ENCODE data around the gene CTU1.

DNA sequence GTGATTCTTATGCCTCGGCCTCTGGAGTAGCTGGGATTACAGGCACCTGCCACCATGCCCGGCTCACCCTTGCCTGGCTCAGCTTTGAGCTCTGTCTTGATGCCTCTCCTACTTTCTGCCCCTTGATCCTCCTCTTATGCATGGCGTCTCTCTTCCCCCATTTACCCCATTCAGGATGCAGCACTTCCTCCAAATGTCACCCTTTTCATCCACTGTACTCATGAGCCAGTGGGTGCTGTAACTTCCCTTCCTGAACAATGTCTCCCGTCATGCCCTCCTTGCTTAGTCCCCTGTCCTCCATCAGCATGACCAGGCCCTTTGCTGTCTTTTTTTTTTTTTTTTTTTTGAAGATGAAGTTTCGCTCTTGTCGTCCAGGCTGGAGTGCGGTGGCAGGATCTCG lies 13.0 kb upstream of the CTU1 start:
- no peak for TF ChIP-seq POLR2AphosphoS5 (IDR thresholded peaks at IDR 0.05; ENCODE audit: low read depth, low read length)
- TF ChIP-seq, protein P1, sequence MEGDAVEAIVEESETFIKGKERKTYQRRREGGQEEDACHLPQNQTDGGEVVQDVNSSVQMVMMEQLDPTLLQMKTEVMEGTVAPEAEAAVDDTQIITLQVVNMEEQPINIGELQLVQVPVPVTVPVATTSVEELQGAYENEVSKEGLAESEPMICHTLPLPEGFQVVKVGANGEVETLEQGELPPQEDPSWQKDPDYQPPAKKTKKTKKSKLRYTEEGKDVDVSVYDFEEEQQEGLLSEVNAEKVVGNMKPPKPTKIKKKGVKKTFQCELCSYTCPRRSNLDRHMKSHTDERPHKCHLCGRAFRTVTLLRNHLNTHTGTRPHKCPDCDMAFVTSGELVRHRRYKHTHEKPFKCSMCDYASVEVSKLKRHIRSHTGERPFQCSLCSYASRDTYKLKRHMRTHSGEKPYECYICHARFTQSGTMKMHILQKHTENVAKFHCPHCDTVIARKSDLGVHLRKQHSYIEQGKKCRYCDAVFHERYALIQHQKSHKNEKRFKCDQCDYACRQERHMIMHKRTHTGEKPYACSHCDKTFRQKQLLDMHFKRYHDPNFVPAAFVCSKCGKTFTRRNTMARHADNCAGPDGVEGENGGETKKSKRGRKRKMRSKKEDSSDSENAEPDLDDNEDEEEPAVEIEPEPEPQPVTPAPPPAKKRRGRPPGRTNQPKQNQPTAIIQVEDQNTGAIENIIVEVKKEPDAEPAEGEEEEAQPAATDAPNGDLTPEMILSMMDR (IDR thresholded peaks at IDR 0.05), result no peak
- no peak for TF ChIP-seq SIN3A (IDR thresholded peaks at IDR 0.05; ENCODE audit: borderline replicate concordance, insufficient read depth, low read depth, low read length)
- TF ChIP-seq, protein P2, sequence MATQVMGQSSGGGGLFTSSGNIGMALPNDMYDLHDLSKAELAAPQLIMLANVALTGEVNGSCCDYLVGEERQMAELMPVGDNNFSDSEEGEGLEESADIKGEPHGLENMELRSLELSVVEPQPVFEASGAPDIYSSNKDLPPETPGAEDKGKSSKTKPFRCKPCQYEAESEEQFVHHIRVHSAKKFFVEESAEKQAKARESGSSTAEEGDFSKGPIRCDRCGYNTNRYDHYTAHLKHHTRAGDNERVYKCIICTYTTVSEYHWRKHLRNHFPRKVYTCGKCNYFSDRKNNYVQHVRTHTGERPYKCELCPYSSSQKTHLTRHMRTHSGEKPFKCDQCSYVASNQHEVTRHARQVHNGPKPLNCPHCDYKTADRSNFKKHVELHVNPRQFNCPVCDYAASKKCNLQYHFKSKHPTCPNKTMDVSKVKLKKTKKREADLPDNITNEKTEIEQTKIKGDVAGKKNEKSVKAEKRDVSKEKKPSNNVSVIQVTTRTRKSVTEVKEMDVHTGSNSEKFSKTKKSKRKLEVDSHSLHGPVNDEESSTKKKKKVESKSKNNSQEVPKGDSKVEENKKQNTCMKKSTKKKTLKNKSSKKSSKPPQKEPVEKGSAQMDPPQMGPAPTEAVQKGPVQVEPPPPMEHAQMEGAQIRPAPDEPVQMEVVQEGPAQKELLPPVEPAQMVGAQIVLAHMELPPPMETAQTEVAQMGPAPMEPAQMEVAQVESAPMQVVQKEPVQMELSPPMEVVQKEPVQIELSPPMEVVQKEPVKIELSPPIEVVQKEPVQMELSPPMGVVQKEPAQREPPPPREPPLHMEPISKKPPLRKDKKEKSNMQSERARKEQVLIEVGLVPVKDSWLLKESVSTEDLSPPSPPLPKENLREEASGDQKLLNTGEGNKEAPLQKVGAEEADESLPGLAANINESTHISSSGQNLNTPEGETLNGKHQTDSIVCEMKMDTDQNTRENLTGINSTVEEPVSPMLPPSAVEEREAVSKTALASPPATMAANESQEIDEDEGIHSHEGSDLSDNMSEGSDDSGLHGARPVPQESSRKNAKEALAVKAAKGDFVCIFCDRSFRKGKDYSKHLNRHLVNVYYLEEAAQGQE (IDR thresholded peaks at IDR 0.05; ENCODE audit: insufficient read depth in 1 of 2, low read depth in 2 of 2, low read length in 1 of 2), result no peak
- no peak for TF ChIP-seq TCF7L2 (IDR thresholded peaks at IDR 0.05; ENCODE audit: low read depth, low read length)

Data from Panc1 (cell line).